ENCODE data around the gene LRRC9.

Gene LRRC9

GRCh38 chr14:60067882-60068281 is 147.9 kb downstream of the LRRC9 start:
- H3K4me3 ChIP-seq (ENCODE audit: low read length), result no peak overlapping the region
- no peaks in the 10 kb centered on the region for H3K36me3 ChIP-seq (ENCODE audit: control insufficient read depth, insufficient read depth, low read length, severe bottlenecking)
- H3K4me1 ChIP-seq (ENCODE audit: control insufficient read depth, insufficient read depth, low read length), result no peaks in the 10 kb centered on the region
- no peaks in the 10 kb centered on the region for H3K27me3 ChIP-seq (replicated peaks; ENCODE audit: control insufficient read depth, insufficient read depth, low read length)
- H3K9ac ChIP-seq (ENCODE audit: low read length), result no peak overlapping the region
- H3K9me3 ChIP-seq (ENCODE audit: control insufficient read depth, low read length), result no peaks in the 10 kb centered on the region
- DNase-seq (ENCODE audit: low read depth), result no peak

- Histone ChIP-seq H3K36me3 (ENCODE audit: control insufficient read depth, insufficient read depth, low read length, severe bottlenecking) (no peaks in the 10 kb centered on the region), H3K27me3 (replicated peaks; ENCODE audit: control insufficient read depth, insufficient read depth, low read length) (no peaks in the 10 kb centered on the region), H3K4me1 (ENCODE audit: control insufficient read depth, insufficient read depth, low read length) (peaks cover 2% of the 10 kb centered on the region), H3K9ac (ENCODE audit: low read length) (no peak overlapping the region), H3K4me3 (ENCODE audit: low read length) (no peak overlapping the region), H3K9me3 (ENCODE audit: control insufficient read depth, low read length) (peaks cover 3% of the 10 kb centered on the region)
- no peak for DNase-seq (ENCODE audit: low read depth)
Measured at GRCh38 chr14:60079723-60080122, 159.8 kb downstream of the LRRC9 start.

GRCh38 chr14:60085085-60085484 is 165.1 kb downstream of the LRRC9 start:
- Histone ChIP-seq H3K9ac (ENCODE audit: low read length) (no peak overlapping the region), H3K4me3 (ENCODE audit: low read length) (no peak overlapping the region), H3K4me1 (ENCODE audit: control insufficient read depth, insufficient read depth, low read length) (peaks cover 18% of the 10 kb centered on the region), H3K36me3 (ENCODE audit: control insufficient read depth, insufficient read depth, low read length, severe bottlenecking) (no peaks in the 10 kb centered on the region), H3K27me3 (replicated peaks; ENCODE audit: control insufficient read depth, insufficient read depth, low read length) (no peaks in the 10 kb centered on the region), H3K9me3 (ENCODE audit: control insufficient read depth, low read length) (no peaks in the 10 kb centered on the region)
- peak; percentile 85 for DNase-seq (ENCODE audit: low read depth)

- no peak overlapping the region for H3K9ac ChIP-seq (ENCODE audit: low read length)
- H3K4me1 ChIP-seq (ENCODE audit: control insufficient read depth, insufficient read depth, low read length), result peaks cover 20% of the 10 kb centered on the region
- no peak for DNase-seq (ENCODE audit: low read depth)
- H3K36me3 ChIP-seq (ENCODE audit: control insufficient read depth, insufficient read depth, low read length, severe bottlenecking), result no peaks in the 10 kb centered on the region
- no peaks in the 10 kb centered on the region for H3K27me3 ChIP-seq (replicated peaks; ENCODE audit: control insufficient read depth, insufficient read depth, low read length)
- H3K4me3 ChIP-seq (ENCODE audit: low read length), result no peak overlapping the region
- no peaks in the 10 kb centered on the region for H3K9me3 ChIP-seq (ENCODE audit: control insufficient read depth, low read length)
Measured at GRCh38 chr14:60085693-60086092, 165.7 kb downstream of the LRRC9 start.

- no peak for DNase-seq (ENCODE audit: low read depth)
- Histone ChIP-seq H3K9ac (ENCODE audit: low read length) (no peak overlapping the region), H3K4me3 (ENCODE audit: low read length) (no peak overlapping the region), H3K27me3 (replicated peaks; ENCODE audit: control insufficient read depth, insufficient read depth, low read length) (no peaks in the 10 kb centered on the region), H3K36me3 (ENCODE audit: control insufficient read depth, insufficient read depth, low read length, severe bottlenecking) (no peaks in the 10 kb centered on the region), H3K4me1 (ENCODE audit: control insufficient read depth, insufficient read depth, low read length) (peaks cover 24% of the 10 kb centered on the region), H3K9me3 (ENCODE audit: control insufficient read depth, low read length) (no peaks in the 10 kb centered on the region)
Measured at GRCh38 chr14:60087668-60088067, 167.7 kb downstream of the LRRC9 start.

GRCh38 chr14:60089221-60089620 is 169.3 kb downstream of the LRRC9 start:
- H3K9ac ChIP-seq (ENCODE audit: low read length), result peak overlapping the region; percentile 68
- H3K4me3 ChIP-seq (ENCODE audit: low read length), result peak overlapping the region; percentile 24
- no peaks in the 10 kb centered on the region for H3K36me3 ChIP-seq (ENCODE audit: control insufficient read depth, insufficient read depth, low read length, severe bottlenecking)
- H3K9me3 ChIP-seq (ENCODE audit: control insufficient read depth, low read length), result no peaks in the 10 kb centered on the region
- DNase-seq (ENCODE audit: low read depth), result no peak
- H3K27me3 ChIP-seq (replicated peaks; ENCODE audit: control insufficient read depth, insufficient read depth, low read length), result no peaks in the 10 kb centered on the region
- peaks cover 35% of the 10 kb centered on the region for H3K4me1 ChIP-seq (ENCODE audit: control insufficient read depth, insufficient read depth, low read length)

- H3K27me3 ChIP-seq (replicated peaks; ENCODE audit: control insufficient read depth, insufficient read depth, low read length), result no peaks in the 10 kb centered on the region
- peak overlapping the region; percentile 99 for H3K9ac ChIP-seq (ENCODE audit: low read length)
- H3K36me3 ChIP-seq (ENCODE audit: control insufficient read depth, insufficient read depth, low read length, severe bottlenecking), result no peaks in the 10 kb centered on the region
- peak overlapping the region; percentile 100 for H3K4me3 ChIP-seq (ENCODE audit: low read length)
- H3K4me1 ChIP-seq (ENCODE audit: control insufficient read depth, insufficient read depth, low read length), result peaks cover 39% of the 10 kb centered on the region
- H3K9me3 ChIP-seq (ENCODE audit: control insufficient read depth, low read length), result no peaks in the 10 kb centered on the region
- DNase-seq (ENCODE audit: low read depth), result peak; percentile 80
Measured at GRCh38 chr14:60090864-60091519, 171.0 kb downstream of the LRRC9 start.

- Histone ChIP-seq H3K9ac (ENCODE audit: low read length) (peak within 1 kb of the TSS; percentile 99), H3K27me3 (replicated peaks; ENCODE audit: control insufficient read depth, insufficient read depth, low read length) (no peaks in the 10 kb centered on the region), H3K36me3 (ENCODE audit: control insufficient read depth, insufficient read depth, low read length, severe bottlenecking) (no peaks in the 10 kb centered on the region), H3K9me3 (ENCODE audit: control insufficient read depth, low read length) (no peaks in the 10 kb centered on the region), H3K4me3 (ENCODE audit: low read length) (peak within 1 kb of the TSS; percentile 100), H3K4me1 (ENCODE audit: control insufficient read depth, insufficient read depth, low read length) (peaks cover 44% of the 10 kb centered on the region)
- DNase-seq (ENCODE audit: low read depth), result peak; percentile 99
Measured at GRCh38 chr14:60091550-60092525, 171.9 kb downstream of the LRRC9 start, which contains the start of gene PCNX4. Gene PCNX4 (plus strand): TSS chr14:60091923. CDS start chr14:60107639, 15,716 bp downstream.

GRCh38 chr14:60092526-60092920 is 172.6 kb downstream of the LRRC9 start:
- H3K4me1 ChIP-seq (ENCODE audit: control insufficient read depth, insufficient read depth, low read length), result peaks cover 44% of the 10 kb centered on the region
- DNase-seq (ENCODE audit: low read depth), result peak; percentile 77
- H3K27me3 ChIP-seq (replicated peaks; ENCODE audit: control insufficient read depth, insufficient read depth, low read length), result no peaks in the 10 kb centered on the region
- H3K36me3 ChIP-seq (ENCODE audit: control insufficient read depth, insufficient read depth, low read length, severe bottlenecking), result peaks cover 3% of the 10 kb centered on the region
- no peaks in the 10 kb centered on the region for H3K9me3 ChIP-seq (ENCODE audit: control insufficient read depth, low read length)
- H3K9ac ChIP-seq (ENCODE audit: low read length), result peak overlapping the region; percentile 99
- peak overlapping the region; percentile 100 for H3K4me3 ChIP-seq (ENCODE audit: low read length)

- Histone ChIP-seq H3K9me3 (ENCODE audit: control insufficient read depth, low read length) (no peaks in the 10 kb centered on the region), H3K9ac (ENCODE audit: low read length) (peak overlapping the region; percentile 99), H3K4me1 (ENCODE audit: control insufficient read depth, insufficient read depth, low read length) (peaks cover 44% of the 10 kb centered on the region), H3K36me3 (ENCODE audit: control insufficient read depth, insufficient read depth, low read length, severe bottlenecking) (peaks cover 9% of the 10 kb centered on the region), H3K4me3 (ENCODE audit: low read length) (peak overlapping the region; percentile 100), H3K27me3 (replicated peaks; ENCODE audit: control insufficient read depth, insufficient read depth, low read length) (no peaks in the 10 kb centered on the region)
- peak; percentile 56 for DNase-seq (ENCODE audit: low read depth)
Measured at GRCh38 chr14:60093080-60093479, 173.1 kb downstream of the LRRC9 start.

- DNase-seq (ENCODE audit: low read depth), result peak; percentile 40
- Histone ChIP-seq H3K27me3 (replicated peaks; ENCODE audit: control insufficient read depth, insufficient read depth, low read length) (no peaks in the 10 kb centered on the region), H3K4me1 (ENCODE audit: control insufficient read depth, insufficient read depth, low read length) (peaks cover 44% of the 10 kb centered on the region), H3K9me3 (ENCODE audit: control insufficient read depth, low read length) (no peaks in the 10 kb centered on the region), H3K36me3 (ENCODE audit: control insufficient read depth, insufficient read depth, low read length, severe bottlenecking) (peaks cover 12% of the 10 kb centered on the region), H3K4me3 (ENCODE audit: low read length) (peak overlapping the region; percentile 100), H3K9ac (ENCODE audit: low read length) (peak overlapping the region; percentile 99)
Measured at GRCh38 chr14:60093606-60094005, 173.7 kb downstream of the LRRC9 start.

Measured in adipocyte (in vitro differentiated cells).